ENCODE measurements around the gene CTSC.
"Not testable (repeated sequence)": the region's sequence is repeated elsewhere in the genome, so short reads cannot be mapped to it uniquely, and the experiment has no call there.

CTSC gene

GRCh38 chr11:88352139-88352538 is 14.6 kb upstream of the CTSC start:
- peak; percentile 47 for DNase-seq (ENCODE audit: low read depth)

- DNase-seq (ENCODE audit: low read depth), result peak; percentile 63
Observed at GRCh38 chr11:88348870-88349269, 11.3 kb upstream of the CTSC start.

- DNase-seq (ENCODE audit: low read depth), result no peak
Observed at GRCh38 chr11:88345949-88346348, 8.4 kb upstream of the CTSC start.

GRCh38 chr11:88345408-88345807 is 7.9 kb upstream of the CTSC start:
- DNase-seq (ENCODE audit: low read depth), result no peak

GRCh38 chr11:88344869-88345268 is 7.3 kb upstream of the CTSC start:
- no peak for DNase-seq (ENCODE audit: low read depth)

GRCh38 chr11:88341522-88342251 is 4.2 kb upstream of the CTSC start:
- DNase-seq (ENCODE audit: low read depth), result no peak

- DNase-seq (ENCODE audit: low read depth), result no peak
Observed at GRCh38 chr11:88340366-88340935, 2.9 kb upstream of the CTSC start.

GRCh38 chr11:88337987-88338668 is 592 bp upstream of the CTSC start:
- DNase-seq (ENCODE audit: low read depth), result peak; percentile 57

GRCh38 chr11:88335284-88335683 is 2.3 kb downstream of the CTSC start:
- DNase-seq (ENCODE audit: low read depth), result no peak

GRCh38 chr11:88333862-88334261 is 3.7 kb downstream of the CTSC start:
- DNase-seq (ENCODE audit: low read depth), result no peak

- no peak for DNase-seq (ENCODE audit: low read depth)
Observed at GRCh38 chr11:88332851-88333250, 4.7 kb downstream of the CTSC start.

- DNase-seq (ENCODE audit: low read depth), result no peak
Observed at GRCh38 chr11:88330826-88331428, 6.6 kb downstream of the CTSC start.

- DNase-seq (ENCODE audit: low read depth), result no peak
Observed at GRCh38 chr11:88329563-88330250, 7.8 kb downstream of the CTSC start.

GRCh38 chr11:88327462-88328143 is 9.9 kb downstream of the CTSC start:
- DNase-seq (ENCODE audit: low read depth), result no peak

- no peak for DNase-seq (ENCODE audit: low read depth)
Observed at GRCh38 chr11:88327061-88327460, 10.5 kb downstream of the CTSC start.

- DNase-seq (ENCODE audit: low read depth), result no peak
Observed at GRCh38 chr11:88326099-88326498, 11.4 kb downstream of the CTSC start.

GRCh38 chr11:88324562-88325345 is 12.8 kb downstream of the CTSC start:
- no peak for DNase-seq (ENCODE audit: low read depth)

- not testable (repeated sequence) for DNase-seq (ENCODE audit: low read depth)
Observed at GRCh38 chr11:88322881-88323280, 14.7 kb downstream of the CTSC start.

- DNase-seq (ENCODE audit: low read depth), result not testable (repeated sequence)
Observed at GRCh38 chr11:88321412-88321811, 16.1 kb downstream of the CTSC start.

- DNase-seq (ENCODE audit: low read depth), result no peak
Observed at GRCh38 chr11:88320149-88320559, 17.4 kb downstream of the CTSC start.

- DNase-seq (ENCODE audit: low read depth), result no peak
Observed at GRCh38 chr11:88318017-88318416, 19.5 kb downstream of the CTSC start.

Data from fibroblast of the conjunctiva (primary cell).